Stimulated activated CD4-positive, alpha-beta T cell treated with anti-CD3 and anti-CD28 coated beads, Interleukin-2, amount 100 ng/mL, for 24 hours (primary cell): Measurements from ENCODE around the gene TGM5.
"Not testable (repeated sequence)": the region's sequence is repeated elsewhere in the genome, so short reads cannot be mapped to it uniquely, and the experiment has no call there.

Experiments used
- DNase-seq, 2 donors: peaks; one replicate each; pipeline ENCODE4 v3.0.0-alpha.2; 2020

The TGM5 gene

GRCh38 chr15:43214592-43215295 is 52.0 kb downstream of the TGM5 start:
- DNase-seq: no peak

GRCh38 chr15:43214169-43214568 is 52.6 kb downstream of the TGM5 start:
- DNase-seq: no peak

- no peak for DNase-seq
Observed at GRCh38 chr15:43213466-43213865, 53.3 kb downstream of the TGM5 start.

- DNase-seq: no peak
Observed at GRCh38 chr15:43212951-43213350, 53.8 kb downstream of the TGM5 start.

- DNase-seq: no peak
Observed at GRCh38 chr15:43212299-43212698, 54.4 kb downstream of the TGM5 start.

GRCh38 chr15:43211224-43211735 is 55.4 kb downstream of the TGM5 start:
- DNase-seq: no peak

GRCh38 chr15:43210807-43211206 is 55.9 kb downstream of the TGM5 start:
- no peak for DNase-seq

GRCh38 chr15:43210172-43210745 is 56.5 kb downstream of the TGM5 start:
- DNase-seq: no peak

GRCh38 chr15:43209059-43209824 is 57.5 kb downstream of the TGM5 start:
- DNase-seq: no peak

- no peak for DNase-seq
Observed at GRCh38 chr15:43208052-43209002, 58.4 kb downstream of the TGM5 start.

GRCh38 chr15:43207024-43207423 is 59.7 kb downstream of the TGM5 start:
- DNase-seq: no peak

GRCh38 chr15:43206054-43206453 is 60.7 kb downstream of the TGM5 start:
- DNase-seq: no peak

GRCh38 chr15:43204016-43204901 is 62.5 kb downstream of the TGM5 start:
- peak; percentile 53 to 61 for DNase-seq

- DNase-seq: no peak
Observed at GRCh38 chr15:43199945-43200488, 66.7 kb downstream of the TGM5 start.

GRCh38 chr15:43198992-43199391 is 67.7 kb downstream of the TGM5 start:
- DNase-seq: no peak

- not testable (repeated sequence) for DNase-seq
Observed at GRCh38 chr15:43198556-43198955, 68.2 kb downstream of the TGM5 start.

- not testable (repeated sequence) for DNase-seq
Observed at GRCh38 chr15:43197773-43198172, 69.0 kb downstream of the TGM5 start.

- no peak for DNase-seq
Observed at GRCh38 chr15:43196760-43197548, 69.8 kb downstream of the TGM5 start.

- no peak for DNase-seq
Observed at GRCh38 chr15:43194795-43195194, 71.9 kb downstream of the TGM5 start.

GRCh38 chr15:43193710-43194109 is 73.0 kb downstream of the TGM5 start:
- no peak for DNase-seq
